A549 (cell line): Measurements from ENCODE around the gene SBK3.

Source experiments
- CTCF ChIP-seq: fragments of >200 bp; sonication (Bioruptor Twin); formaldehyde crosslinking; IDR thresholded peaks from 3 replicates; pipeline ENCODE4 v1.5.1; 2016
- RNF2 ChIP-seq: fragments of 200-600 bp; sonication (generic); IDR thresholded peaks from 2 replicates; pipeline ENCODE4 v1.6.1; 2016; ENCODE audit warnings: low read depth, mild to moderate bottlenecking, antibody characterized with exemption, moderate library complexity, borderline replicate concordance
- SMC3 ChIP-seq: fragments of >200 bp; sonication (Bioruptor Twin); formaldehyde crosslinking; IDR thresholded peaks from 3 replicates; pipeline ENCODE4 v1.6.1; 2018; ENCODE audit warnings: inconsistent platforms
- TF ChIP-seq, protein P1 (sequence below): fragments of 200-600 bp; sonication (generic); IDR thresholded peaks from 2 replicates; pipeline ENCODE4 v1.6.1; 2016; ENCODE audit warnings: antibody characterized with exemption, mild to moderate bottlenecking, moderate library complexity

DNA sequence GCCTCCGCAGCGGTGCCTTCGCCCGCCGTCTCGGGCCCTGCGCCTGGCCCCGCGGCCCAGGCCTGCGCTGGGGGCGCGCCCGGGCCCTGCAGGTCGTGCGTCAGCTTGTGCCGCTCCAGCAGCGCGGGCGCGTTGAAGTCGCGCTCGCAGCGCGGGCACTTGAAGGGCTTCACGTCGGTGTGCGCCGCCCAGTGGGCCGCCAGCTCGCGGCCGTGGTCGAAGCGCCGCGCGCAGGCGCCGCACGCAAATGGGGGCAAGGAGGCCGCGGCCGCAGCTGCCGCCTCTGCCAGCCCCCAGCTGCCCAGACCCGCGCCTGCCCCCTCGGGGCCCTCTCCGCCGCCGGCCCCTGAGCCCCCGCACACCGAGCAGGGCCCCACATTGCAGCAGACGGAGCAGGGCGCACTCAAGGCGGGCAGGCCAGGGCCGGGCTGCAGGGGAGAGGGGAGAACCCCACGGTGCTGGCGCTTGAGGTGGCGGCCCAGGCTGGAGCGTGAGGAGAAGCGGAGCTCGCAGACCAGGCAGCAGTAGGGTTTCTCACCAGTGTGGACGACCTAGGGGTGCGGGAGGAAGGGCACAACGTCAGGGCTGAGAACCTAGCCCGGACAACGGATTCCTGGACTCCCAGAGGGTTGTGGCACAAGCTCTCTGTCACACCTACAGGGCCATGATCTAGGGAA is 47.9 kb upstream of the SBK3 start:
- TF ChIP-seq CTCF (no peak), RNF2 (no peak), SMC3 (no peak)
- TF ChIP-seq, protein P1, sequence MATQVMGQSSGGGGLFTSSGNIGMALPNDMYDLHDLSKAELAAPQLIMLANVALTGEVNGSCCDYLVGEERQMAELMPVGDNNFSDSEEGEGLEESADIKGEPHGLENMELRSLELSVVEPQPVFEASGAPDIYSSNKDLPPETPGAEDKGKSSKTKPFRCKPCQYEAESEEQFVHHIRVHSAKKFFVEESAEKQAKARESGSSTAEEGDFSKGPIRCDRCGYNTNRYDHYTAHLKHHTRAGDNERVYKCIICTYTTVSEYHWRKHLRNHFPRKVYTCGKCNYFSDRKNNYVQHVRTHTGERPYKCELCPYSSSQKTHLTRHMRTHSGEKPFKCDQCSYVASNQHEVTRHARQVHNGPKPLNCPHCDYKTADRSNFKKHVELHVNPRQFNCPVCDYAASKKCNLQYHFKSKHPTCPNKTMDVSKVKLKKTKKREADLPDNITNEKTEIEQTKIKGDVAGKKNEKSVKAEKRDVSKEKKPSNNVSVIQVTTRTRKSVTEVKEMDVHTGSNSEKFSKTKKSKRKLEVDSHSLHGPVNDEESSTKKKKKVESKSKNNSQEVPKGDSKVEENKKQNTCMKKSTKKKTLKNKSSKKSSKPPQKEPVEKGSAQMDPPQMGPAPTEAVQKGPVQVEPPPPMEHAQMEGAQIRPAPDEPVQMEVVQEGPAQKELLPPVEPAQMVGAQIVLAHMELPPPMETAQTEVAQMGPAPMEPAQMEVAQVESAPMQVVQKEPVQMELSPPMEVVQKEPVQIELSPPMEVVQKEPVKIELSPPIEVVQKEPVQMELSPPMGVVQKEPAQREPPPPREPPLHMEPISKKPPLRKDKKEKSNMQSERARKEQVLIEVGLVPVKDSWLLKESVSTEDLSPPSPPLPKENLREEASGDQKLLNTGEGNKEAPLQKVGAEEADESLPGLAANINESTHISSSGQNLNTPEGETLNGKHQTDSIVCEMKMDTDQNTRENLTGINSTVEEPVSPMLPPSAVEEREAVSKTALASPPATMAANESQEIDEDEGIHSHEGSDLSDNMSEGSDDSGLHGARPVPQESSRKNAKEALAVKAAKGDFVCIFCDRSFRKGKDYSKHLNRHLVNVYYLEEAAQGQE, result no peak
